Stimulated activated CD4-positive, alpha-beta T cell treated with anti-CD3 and anti-CD28 coated beads, TNF-alpha, amount 100 ng/mL, for 4 hours (primary cell): Measurements from ENCODE around the gene FKBP10.
"Not testable (repeated sequence)": the region's sequence is repeated elsewhere in the genome, so short reads cannot be mapped to it uniquely, and the experiment has no call there.

Source experiments
- DNase-seq, 3 experiments: peaks; one replicate each; pipeline ENCODE4 v3.0.0-alpha.2; 2020; ENCODE audit warnings: low read depth in 3 of 3

The FKBP10 gene, protein sequence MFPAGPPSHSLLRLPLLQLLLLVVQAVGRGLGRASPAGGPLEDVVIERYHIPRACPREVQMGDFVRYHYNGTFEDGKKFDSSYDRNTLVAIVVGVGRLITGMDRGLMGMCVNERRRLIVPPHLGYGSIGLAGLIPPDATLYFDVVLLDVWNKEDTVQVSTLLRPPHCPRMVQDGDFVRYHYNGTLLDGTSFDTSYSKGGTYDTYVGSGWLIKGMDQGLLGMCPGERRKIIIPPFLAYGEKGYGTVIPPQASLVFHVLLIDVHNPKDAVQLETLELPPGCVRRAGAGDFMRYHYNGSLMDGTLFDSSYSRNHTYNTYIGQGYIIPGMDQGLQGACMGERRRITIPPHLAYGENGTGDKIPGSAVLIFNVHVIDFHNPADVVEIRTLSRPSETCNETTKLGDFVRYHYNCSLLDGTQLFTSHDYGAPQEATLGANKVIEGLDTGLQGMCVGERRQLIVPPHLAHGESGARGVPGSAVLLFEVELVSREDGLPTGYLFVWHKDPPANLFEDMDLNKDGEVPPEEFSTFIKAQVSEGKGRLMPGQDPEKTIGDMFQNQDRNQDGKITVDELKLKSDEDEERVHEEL

GRCh38 chr17:41812381-41813151 is at the start of gene FKBP10:
Gene FKBP10 (plus strand): TSS chr17:41813004. CDS start chr17:41813035, 31 bp downstream.
- no peak for DNase-seq

GRCh38 chr17:41763327-41763726 is 49.5 kb upstream of the FKBP10 start:
- DNase-seq = no peak

- DNase-seq = no peak
Observed at GRCh38 chr17:41766135-41766534, 46.7 kb upstream of the FKBP10 start.

GRCh38 chr17:41767324-41768042 is 45.3 kb upstream of the FKBP10 start:
- DNase-seq = no peak

DNA sequence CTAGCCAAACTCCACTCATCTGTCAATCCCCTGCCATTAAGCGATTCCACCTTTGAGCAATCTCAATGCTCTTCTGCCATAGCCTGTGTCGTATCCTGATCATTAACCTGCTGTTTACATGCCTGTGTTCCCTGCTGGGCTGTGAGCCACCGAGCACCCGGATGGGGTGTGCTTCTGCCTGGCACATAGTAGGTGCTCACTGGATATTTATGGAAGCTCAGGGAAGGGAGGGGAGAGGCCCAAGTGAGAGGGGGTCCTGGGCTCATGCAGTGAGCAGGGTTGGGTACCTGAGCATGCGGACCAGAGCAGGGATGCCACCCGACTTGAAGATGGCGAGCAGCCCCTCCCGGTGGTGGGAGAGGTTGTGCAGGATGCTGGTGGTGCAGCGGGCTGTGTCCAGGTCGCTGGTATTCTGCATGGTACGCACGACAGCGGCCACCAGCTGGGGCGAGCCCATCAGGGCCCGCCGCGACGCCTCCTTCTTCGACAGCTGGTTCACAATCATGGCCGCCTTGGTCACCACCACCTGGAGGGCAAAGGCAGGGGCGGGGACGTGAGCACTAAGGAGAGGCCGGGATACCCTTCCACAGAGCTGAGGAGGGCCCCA is 44.0 kb upstream of the FKBP10 start:
- no peak for DNase-seq

GRCh38 chr17:41769346-41769862 is 43.4 kb upstream of the FKBP10 start:
- no peak for DNase-seq

DNA sequence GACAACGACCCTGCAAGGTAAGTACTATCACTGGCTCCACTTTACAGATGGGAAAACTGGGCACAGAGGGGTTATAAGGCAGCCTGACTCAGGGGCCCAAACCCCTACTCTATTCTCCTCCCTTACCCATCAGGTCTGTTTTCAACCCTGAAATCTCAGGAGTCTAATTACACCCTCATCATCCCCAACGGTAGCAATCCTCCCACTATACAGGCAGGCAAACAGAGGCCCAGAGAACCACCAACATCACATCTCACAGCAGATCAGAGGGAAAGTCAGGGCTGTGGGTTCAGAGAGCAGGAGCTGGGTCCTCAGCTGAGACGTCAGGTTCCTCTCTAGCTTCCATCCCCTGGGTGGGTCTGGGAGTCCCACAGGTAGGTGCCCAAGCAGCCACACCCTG is 42.8 kb upstream of the FKBP10 start:
- DNase-seq = no peak

- DNase-seq = no peak
Observed at GRCh38 chr17:41771389-41772206, 41.2 kb upstream of the FKBP10 start.

DNA sequence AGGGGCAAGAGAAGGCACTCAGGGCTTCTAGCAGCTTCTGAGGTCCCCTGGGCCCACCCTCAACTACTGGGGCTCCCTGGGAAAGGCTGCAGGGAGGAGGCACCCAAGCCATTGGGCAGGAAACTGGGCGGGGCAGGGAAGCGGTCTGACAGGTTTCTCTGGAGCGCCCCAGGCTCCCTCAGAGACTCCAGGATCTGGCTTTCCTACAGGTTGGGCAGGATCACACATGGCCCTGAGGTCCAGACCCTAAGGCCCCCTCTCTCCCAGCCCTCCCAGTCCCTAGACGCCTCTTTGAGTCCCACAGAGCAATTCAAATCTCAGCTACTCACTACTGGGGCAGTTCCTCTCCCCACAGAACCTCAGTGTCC is 40.6 kb upstream of the FKBP10 start:
- no peak for DNase-seq

- DNase-seq = no peak
Observed at GRCh38 chr17:41772586-41773189, 40.1 kb upstream of the FKBP10 start.

GRCh38 chr17:41773190-41773588 is 39.6 kb upstream of the FKBP10 start:
- no peak for DNase-seq

DNA sequence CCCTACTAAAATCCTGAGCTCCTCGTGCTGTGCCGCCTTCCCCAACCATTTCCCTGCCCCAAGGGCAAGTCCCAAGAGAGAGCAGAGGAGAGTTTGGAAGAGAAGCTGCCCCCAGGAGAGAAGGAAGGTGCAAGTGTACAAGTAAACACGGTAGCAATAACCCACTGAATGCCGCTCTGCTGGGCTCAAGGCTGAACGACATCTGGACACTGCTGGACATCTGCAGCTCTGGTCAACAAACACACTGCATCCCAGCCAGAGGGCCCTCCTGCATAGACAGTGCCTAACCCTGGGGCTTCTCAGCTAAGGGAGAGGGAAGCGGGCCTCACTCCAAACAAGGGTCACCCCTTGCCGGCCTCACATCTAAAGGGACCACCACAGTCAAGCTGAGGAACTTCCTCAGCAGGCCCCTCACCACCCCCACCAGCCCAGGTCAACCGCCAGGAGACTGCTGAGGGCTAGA is 39.0 kb upstream of the FKBP10 start:
- DNase-seq = no peak

DNA sequence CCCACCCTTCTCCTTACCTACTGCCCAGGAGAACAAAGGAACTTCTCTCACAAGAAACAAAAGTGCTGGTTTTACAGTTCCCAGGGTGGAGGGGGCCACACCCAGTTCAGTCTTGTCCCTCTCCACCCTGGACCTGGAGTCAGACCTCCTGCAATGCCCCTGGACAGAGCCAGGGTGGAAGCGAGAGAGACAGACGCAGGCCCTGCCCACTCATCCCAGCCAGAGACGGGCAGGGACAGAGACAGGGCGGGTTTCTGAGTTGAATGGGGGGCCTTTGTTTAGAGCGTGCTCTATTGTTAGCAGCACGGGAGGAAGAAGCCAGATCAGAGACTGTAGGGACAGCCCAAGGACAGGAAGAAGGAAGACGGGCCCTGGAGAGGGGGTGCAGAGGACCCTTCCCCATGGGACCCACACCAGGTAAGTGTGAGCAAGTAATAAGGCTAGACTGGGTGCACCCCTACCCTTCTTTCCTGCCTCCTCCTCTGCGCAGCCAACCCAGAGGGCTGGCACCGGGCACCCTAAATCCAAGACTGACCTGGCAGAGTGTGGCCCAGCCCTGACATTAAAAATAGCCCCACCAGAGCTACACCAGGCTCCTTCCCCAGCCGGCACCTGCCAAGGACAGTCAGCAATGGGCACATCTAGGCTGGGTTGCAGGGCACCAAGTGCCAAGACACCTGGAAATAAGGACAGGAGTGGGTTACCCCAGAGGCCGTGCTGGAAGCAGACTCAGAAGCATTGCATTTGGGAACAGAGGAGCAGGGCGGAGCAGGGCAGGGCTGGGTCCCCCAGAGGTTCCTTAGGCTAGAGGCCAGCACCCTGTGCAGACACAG is 37.2 kb upstream of the FKBP10 start:
- no peak for DNase-seq

GRCh38 chr17:41776262-41776900 is 36.4 kb upstream of the FKBP10 start:
- not testable (repeated sequence) for DNase-seq

GRCh38 chr17:41777157-41777573 is 35.6 kb upstream of the FKBP10 start:
- no peak for DNase-seq

- no peak for DNase-seq
Observed at GRCh38 chr17:41777574-41778188, 35.1 kb upstream of the FKBP10 start.

DNA sequence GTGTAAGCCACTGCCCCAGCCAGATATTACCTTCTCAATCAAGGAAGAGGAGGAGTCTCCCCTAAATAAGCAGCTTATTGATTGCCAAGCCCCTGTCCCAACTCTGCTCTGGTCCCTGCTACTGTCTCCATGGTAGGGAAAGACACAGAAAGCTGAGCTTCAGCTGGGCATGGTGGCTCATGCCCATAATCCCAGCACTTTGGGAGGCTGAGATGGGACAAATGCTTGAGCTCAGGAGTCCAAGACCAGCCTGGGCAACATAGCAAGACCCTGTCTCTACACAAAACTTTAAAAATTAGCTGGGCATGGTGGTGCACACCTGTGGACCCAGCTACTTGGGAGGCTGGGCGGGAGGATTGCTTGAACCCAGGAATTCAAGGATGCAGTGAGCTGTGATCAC is 32.9 kb upstream of the FKBP10 start:
- DNase-seq = no peak
